Measurements from ENCODE around the gene DIDO1. TPM values are rescaled to one million over a fixed set of nuclear protein-coding genes. Genes with fewer than 3 reads are reported as not detected.

Gene DIDO1
- polyA plus RNA-seq, 1 of the 3 experiments (the other 2 are of a cell fraction) = 14.7 TPM

DNA sequence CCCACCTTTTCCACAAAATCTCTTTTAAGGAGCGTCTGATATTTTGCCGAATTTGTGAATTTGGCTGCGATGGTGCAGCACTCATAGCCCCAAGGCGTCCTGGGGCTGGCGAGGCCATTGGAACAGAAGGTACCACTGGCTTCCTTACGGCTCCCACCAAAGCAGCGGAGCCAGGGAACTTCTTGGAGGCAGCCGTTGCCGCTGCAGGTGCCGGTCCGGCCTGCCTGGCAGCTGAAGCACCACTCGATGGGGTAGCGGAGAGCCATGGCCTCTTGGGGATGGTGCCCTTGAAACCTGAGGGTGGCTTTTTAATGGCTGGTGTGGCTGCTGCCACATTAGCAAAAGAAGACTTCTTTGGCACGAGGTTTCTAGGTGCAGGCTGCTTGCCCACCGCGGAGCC is 29.8 kb downstream of the DIDO1 start (continued):
- TF ChIP-seq, protein P1, sequence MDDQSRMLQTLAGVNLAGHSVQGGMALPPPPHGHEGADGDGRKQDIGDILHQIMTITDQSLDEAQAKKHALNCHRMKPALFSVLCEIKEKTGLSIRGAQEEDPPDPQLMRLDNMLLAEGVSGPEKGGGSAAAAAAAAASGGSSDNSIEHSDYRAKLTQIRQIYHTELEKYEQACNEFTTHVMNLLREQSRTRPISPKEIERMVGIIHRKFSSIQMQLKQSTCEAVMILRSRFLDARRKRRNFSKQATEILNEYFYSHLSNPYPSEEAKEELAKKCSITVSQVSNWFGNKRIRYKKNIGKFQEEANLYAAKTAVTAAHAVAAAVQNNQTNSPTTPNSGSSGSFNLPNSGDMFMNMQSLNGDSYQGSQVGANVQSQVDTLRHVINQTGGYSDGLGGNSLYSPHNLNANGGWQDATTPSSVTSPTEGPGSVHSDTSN (IDR thresholded peaks at IDR 0.05) = no peak
- TF ChIP-seq, protein P2, sequence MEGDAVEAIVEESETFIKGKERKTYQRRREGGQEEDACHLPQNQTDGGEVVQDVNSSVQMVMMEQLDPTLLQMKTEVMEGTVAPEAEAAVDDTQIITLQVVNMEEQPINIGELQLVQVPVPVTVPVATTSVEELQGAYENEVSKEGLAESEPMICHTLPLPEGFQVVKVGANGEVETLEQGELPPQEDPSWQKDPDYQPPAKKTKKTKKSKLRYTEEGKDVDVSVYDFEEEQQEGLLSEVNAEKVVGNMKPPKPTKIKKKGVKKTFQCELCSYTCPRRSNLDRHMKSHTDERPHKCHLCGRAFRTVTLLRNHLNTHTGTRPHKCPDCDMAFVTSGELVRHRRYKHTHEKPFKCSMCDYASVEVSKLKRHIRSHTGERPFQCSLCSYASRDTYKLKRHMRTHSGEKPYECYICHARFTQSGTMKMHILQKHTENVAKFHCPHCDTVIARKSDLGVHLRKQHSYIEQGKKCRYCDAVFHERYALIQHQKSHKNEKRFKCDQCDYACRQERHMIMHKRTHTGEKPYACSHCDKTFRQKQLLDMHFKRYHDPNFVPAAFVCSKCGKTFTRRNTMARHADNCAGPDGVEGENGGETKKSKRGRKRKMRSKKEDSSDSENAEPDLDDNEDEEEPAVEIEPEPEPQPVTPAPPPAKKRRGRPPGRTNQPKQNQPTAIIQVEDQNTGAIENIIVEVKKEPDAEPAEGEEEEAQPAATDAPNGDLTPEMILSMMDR (IDR thresholded peaks at IDR 0.05) = no peak
- TF ChIP-seq TAF1 (IDR thresholded peaks at IDR 0.05; ENCODE audit: borderline replicate concordance, low read depth, low read length) (no peak), YY1 (IDR thresholded peaks at IDR 0.05; ENCODE audit: low read depth) (no peak), RCOR1 (IDR thresholded peaks at IDR 0.05; ENCODE audit: low read length) (no peak), TCF12 (IDR thresholded peaks at IDR 0.05) (no peak), RFX5 (IDR thresholded peaks at IDR 0.05; ENCODE audit: low read length) (no peak)
- TF ChIP-seq, protein P3, sequence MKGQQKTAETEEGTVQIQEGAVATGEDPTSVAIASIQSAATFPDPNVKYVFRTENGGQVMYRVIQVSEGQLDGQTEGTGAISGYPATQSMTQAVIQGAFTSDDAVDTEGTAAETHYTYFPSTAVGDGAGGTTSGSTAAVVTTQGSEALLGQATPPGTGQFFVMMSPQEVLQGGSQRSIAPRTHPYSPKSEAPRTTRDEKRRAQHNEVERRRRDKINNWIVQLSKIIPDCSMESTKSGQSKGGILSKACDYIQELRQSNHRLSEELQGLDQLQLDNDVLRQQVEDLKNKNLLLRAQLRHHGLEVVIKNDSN (IDR thresholded peaks at IDR 0.05; ENCODE audit: borderline replicate concordance, low read depth) = no peak
- TF ChIP-seq, protein P4, sequence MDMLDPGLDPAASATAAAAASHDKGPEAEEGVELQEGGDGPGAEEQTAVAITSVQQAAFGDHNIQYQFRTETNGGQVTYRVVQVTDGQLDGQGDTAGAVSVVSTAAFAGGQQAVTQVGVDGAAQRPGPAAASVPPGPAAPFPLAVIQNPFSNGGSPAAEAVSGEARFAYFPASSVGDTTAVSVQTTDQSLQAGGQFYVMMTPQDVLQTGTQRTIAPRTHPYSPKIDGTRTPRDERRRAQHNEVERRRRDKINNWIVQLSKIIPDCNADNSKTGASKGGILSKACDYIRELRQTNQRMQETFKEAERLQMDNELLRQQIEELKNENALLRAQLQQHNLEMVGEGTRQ (IDR thresholded peaks at IDR 0.05; ENCODE audit: borderline replicate concordance, low read depth, low read length) = no peak

DNA sequence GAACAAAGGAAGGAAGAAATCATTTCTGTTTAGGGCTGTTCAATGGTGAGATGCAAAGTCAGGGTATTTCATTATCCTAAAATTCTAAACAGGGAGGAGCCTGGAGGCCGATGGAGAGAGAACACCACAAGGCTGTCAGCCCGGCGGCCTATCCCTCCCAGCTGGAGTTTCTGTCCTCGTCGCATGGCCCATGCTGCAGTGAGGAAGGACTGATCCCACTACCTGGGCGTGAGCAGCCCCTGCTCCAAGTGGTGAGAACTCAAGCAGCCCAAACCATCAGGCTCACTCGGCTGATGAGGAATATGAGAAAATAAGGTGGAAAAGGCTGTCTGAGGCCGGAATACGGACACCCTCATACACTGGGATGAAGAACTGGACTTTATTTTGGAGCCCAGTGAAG is 30.8 kb downstream of the DIDO1 start:
- whole genome bisulfite sequencing (ENCODE audit: low lambda C conversion rate) = 92% methylated on average over 8 of the region's 9 CpGs
- POLR2A ChIA-PET = no interaction called here
- H2AFZ ChIP-seq (ENCODE audit: low read depth) = no peak overlapping the region
- no peak overlapping the region for H3K9ac ChIP-seq
- peaks cover 5% of the 10 kb centered on the region for H3F3A ChIP-seq (replicated peaks; ENCODE audit: insufficient read depth)
- peaks cover 11% of the 10 kb centered on the region; the same call in 1 of the 2 replicates for H3K79me2 ChIP-seq (ENCODE audit: insufficient read depth)
- H3K9me3 ChIP-seq = no peaks in the 10 kb centered on the region
- no peaks in the 10 kb centered on the region for H3K27me3 ChIP-seq (ENCODE audit: insufficient read depth)
- no peaks in the 10 kb centered on the region for H3K9me2 ChIP-seq
- no peak overlapping the region; a peak in 1 of 4 replicates for H3K27ac ChIP-seq (ENCODE audit: low read depth in 2 of 2, low read length in 1 of 2)
- DNase-seq = no peak
- TF ChIP-seq GATA2 (CRISPR knock-in tag; IDR thresholded peaks at IDR 0.05) (no peak), GABPA (IDR thresholded peaks at IDR 0.05; ENCODE audit: low read depth) (no peak), POLR2AphosphoS5 (IDR thresholded peaks at IDR 0.05; ENCODE audit: low read depth, low read length) (no peak), EP300 (IDR thresholded peaks at IDR 0.05; ENCODE audit: borderline replicate concordance in 1 of 2, low read depth in 1 of 2, low read length in 1 of 2) (no peak), ELF1 (IDR thresholded peaks at IDR 0.05) (no peak), NFIC (IDR thresholded peaks at IDR 0.05; ENCODE audit: borderline replicate concordance) (no peak), TCF12 (IDR thresholded peaks at IDR 0.05) (no peak), RFX5 (IDR thresholded peaks at IDR 0.05; ENCODE audit: low read length) (no peak), EZH2phosphoT487 (IDR thresholded peaks at IDR 0.05; ENCODE audit: borderline replicate concordance, low read depth) (no peak), FOXM1 (IDR thresholded peaks at IDR 0.05; ENCODE audit: low read depth) (no peak), NRF1 (IDR thresholded peaks at IDR 0.05; ENCODE audit: low read depth, low read length) (no peak), YY1 (IDR thresholded peaks at IDR 0.05; ENCODE audit: low read depth) (no peak), RXRA (IDR thresholded peaks at IDR 0.05; ENCODE audit: borderline replicate concordance, low read depth) (no peak), FOXJ3 (CRISPR knock-in tag; IDR thresholded peaks at IDR 0.05) (no peak), RCOR1 (IDR thresholded peaks at IDR 0.05; ENCODE audit: low read length) (no peak)
- TF ChIP-seq, protein P3 (IDR thresholded peaks at IDR 0.05; ENCODE audit: borderline replicate concordance, low read depth) = no peak
- TF ChIP-seq, protein P4 (IDR thresholded peaks at IDR 0.05; ENCODE audit: borderline replicate concordance, low read depth, low read length) = no peak
- H3K4me3 ChIP-seq (ENCODE audit: low read depth in 2 of 2, low read length in 1 of 2) = no peak overlapping the region
- H4K20me1 ChIP-seq (ENCODE audit: insufficient read depth) = peaks cover 3% of the 10 kb centered on the region; the same call in 1 of the 2 replicates
- peaks cover 43 to 70% of the 10 kb centered on the region in 2 experiments for H3K36me3 ChIP-seq (replicated peaks in 1 of 2; ENCODE audit: control insufficient read depth in 1 of 2, insufficient read depth in 2 of 2, low read length in 1 of 2)
- CTCF ChIA-PET = interaction anchor here (1.0 to 3.4 kb wide), 4 partner anchors 16 to 77 kb away, joined by 3 to 22 read pairs (median 6); no protein-coding TSS in a partner anchor
- no peak overlapping the region for H3K4me2 ChIP-seq
- H3K4me1 ChIP-seq (ENCODE audit: control insufficient read depth in 1 of 2, insufficient read depth in 2 of 2, low read depth in 1 of 2, low read length in 1 of 2) = peaks cover 3 to 13% of the 10 kb centered on the region in 2 experiments; a peak in 2 of 4 replicates
